IPS-18a (cell line): ENCODE results near the gene ATAD1.
"Not testable (repeated sequence)": the region's sequence is repeated elsewhere in the genome, so short reads cannot be mapped to it uniquely, and the experiment has no call there.

Experiments used
- H3K27ac ChIP-seq: one replicate; pipeline ENCODE4 v1.5.1; 2013; ENCODE audit warnings: low read length
- H3K27me3 ChIP-seq: one replicate; pipeline ENCODE4 v1.6.1; 2013; ENCODE audit warnings: mild to moderate bottlenecking, low read length; ENCODE audit not compliant: control insufficient read depth, insufficient read depth
- H3K36me3 ChIP-seq: one replicate; pipeline ENCODE4 v1.6.1; 2013; ENCODE audit warnings: low read depth, low read length; ENCODE audit not compliant: control insufficient read depth
- H3K4me1 ChIP-seq: one replicate; pipeline ENCODE4 v1.6.1; 2013; ENCODE audit warnings: low read depth, low read length; ENCODE audit not compliant: control insufficient read depth
- H3K4me3 ChIP-seq: one replicate; pipeline ENCODE4 v1.5.1; 2013; ENCODE audit warnings: low read length
- H3K9ac ChIP-seq: one replicate; pipeline ENCODE4 v1.6.1; 2013; ENCODE audit warnings: mild to moderate bottlenecking, low read length, moderate library complexity
- H3K9me3 ChIP-seq: one replicate; pipeline ENCODE4 v1.6.1; 2013; ENCODE audit warnings: low read depth, low read length; ENCODE audit not compliant: control insufficient read depth

ATAD1 gene

DNA sequence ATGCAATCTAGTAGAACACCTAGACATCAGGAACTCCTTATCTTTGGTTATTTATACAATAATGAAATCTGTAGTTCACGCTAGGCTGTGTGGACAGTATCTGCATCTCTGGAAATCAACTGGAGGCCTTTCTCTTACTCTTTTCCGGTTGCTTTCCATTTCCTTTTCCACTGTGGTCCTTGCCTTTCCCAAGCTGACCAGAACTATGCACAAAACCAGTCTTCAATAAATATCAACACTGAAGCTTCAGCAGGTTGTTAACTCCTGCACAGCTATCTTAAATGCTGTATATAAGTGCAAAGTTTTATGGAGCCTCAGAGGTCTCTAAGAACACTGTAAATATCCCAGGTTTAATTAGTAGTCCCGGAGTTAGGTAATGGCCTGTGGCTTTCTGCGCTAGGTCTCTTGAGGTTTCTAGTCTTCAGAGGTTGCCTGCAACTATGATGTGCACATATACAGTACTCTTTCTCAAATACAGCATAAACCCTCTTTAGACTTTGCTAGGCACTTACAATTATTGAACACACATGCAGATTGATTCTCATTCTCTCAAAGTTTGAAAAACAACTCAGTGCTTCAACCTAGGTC lies 42.9 kb upstream of the ATAD1 start:
- H3K27ac ChIP-seq: no peak overlapping the region
- no peaks in the 10 kb centered on the region for H3K9me3 ChIP-seq
- H3K9ac ChIP-seq: no peak overlapping the region
- peaks cover 9% of the 10 kb centered on the region for H3K27me3 ChIP-seq
- peak overlapping the region; percentile 75 for H3K4me3 ChIP-seq
- no peaks in the 10 kb centered on the region for H3K36me3 ChIP-seq
- peaks cover 8% of the 10 kb centered on the region for H3K4me1 ChIP-seq

DNA sequence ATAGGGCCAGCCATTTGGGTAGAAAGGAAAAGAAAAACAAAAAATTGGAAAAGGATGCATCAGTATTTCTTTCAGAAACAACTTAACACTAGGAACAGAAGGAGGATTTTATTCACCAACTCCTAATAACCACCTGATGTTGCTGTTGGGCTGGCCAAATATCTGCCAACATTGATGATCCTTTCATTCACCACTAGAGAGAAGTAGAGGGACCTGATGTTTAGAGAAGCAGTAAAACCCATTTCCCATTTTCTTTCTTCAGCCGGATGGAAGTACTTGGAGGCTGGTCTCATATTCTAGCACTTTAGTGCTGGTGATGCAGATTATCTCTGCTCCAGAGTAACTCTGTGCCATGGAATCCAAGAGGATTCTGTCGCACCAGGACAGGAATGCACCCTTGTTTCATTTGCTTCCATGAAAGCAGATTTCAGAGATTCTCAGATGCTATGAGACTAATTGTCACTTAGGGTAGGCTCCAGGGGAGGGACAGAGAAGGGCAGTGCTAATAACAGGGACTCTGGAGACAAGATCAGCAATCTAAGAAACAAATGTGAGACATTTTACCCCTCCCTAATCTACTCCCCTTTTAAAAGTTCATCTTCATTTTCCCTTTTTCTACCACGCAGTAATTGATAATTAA lies 42.2 kb upstream of the ATAD1 start:
- Histone ChIP-seq H3K9ac (no peak overlapping the region), H3K4me1 (peaks cover 6% of the 10 kb centered on the region), H3K27ac (no peak overlapping the region), H3K9me3 (no peaks in the 10 kb centered on the region), H3K27me3 (peaks cover 9% of the 10 kb centered on the region), H3K36me3 (no peaks in the 10 kb centered on the region), H3K4me3 (no peak overlapping the region)

DNA sequence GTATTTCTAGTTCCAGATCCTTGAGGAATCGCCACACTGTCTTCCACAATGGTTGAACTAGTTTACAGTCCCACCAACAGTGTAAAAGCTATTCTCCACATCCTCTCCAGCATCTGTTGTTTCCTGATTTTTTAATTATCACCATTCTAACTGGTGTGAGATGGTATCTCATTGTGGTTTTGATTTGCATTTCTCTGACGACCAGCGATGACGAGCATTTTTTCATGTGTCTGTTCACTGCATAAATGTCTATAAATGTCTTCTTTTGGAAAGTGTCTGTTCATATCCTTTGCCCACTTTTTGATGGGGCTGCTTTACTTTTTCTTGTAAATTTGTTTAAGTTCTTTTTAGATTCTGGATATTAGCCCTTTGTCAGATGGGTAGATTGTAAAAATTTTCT lies 37.6 kb upstream of the ATAD1 start:
- not testable (repeated sequence) for H3K36me3 ChIP-seq, H3K4me3 ChIP-seq, H3K27me3 ChIP-seq, H3K4me1 ChIP-seq, H3K9ac ChIP-seq, H3K27ac ChIP-seq, H3K9me3 ChIP-seq

DNA sequence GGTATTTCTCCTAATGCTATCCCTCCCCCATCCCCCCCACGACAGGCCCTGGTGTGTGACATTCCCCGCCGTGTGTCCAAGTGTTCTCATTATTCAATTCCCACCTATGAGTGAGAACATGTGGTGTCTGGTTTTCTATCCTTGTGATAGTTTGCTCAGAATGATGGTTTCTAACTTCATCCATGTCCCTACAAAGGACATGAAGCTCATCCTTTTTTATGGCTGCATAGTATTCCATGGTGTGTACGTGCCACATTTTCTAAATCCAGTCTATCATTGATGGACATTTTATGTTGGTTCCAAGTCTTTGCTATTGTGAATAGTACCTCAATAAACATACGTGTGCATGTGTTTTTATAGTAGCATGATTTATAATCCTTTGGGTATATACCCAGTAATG lies 37.2 kb upstream of the ATAD1 start:
- H3K9me3 ChIP-seq, H3K4me1 ChIP-seq, H3K36me3 ChIP-seq, H3K4me3 ChIP-seq, H3K27me3 ChIP-seq, H3K9ac ChIP-seq, H3K27ac ChIP-seq: not testable (repeated sequence)

DNA sequence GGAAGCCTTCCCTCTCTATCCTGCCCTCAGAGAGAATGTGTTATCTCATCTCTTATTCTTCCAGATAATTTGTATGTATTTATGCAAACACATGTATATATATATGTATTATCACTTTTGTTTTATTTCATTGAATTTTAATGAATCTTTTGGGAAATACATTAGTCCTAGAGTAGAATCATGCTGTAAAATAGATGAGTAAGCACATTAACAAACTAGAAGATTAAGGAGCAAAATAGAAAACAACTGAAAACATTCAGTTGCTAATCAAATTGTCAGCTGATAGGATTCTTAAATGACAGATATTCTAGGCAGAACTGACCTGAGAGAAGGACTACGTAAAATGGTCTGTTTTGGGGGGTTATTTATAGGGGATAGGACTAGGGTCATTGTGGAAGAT lies 34.1 kb upstream of the ATAD1 start:
- Histone ChIP-seq H3K4me3 (no peak overlapping the region), H3K9me3 (no peaks in the 10 kb centered on the region), H3K36me3 (no peaks in the 10 kb centered on the region), H3K27ac (no peak overlapping the region), H3K4me1 (no peaks in the 10 kb centered on the region), H3K9ac (no peak overlapping the region), H3K27me3 (no peaks in the 10 kb centered on the region)

DNA sequence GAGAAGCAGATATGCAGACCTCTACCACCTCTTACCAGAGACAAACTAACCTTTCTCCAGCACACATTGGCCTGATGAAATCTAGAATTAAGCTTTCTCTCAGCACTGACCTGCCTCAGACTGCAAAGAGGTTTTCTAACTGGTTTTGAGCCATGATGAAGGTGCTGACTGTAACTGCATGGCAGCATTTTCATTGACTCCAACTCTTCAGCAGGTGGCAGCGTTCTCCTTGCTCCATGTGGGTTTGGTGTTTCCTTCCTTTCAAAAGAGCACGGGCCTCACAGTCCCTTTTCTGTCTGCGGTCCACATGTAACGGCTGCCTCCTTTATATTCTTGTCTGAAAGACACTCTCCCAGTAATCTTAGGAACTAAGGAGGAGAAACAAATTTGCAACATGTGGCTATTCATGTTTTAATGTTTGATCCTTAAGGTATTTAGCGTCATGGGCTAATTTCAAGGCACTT lies 32.7 kb upstream of the ATAD1 start:
- no peaks in the 10 kb centered on the region for H3K27me3 ChIP-seq
- no peaks in the 10 kb centered on the region for H3K9me3 ChIP-seq
- H3K4me1 ChIP-seq: no peaks in the 10 kb centered on the region
- no peaks in the 10 kb centered on the region for H3K36me3 ChIP-seq
- no peak overlapping the region for H3K9ac ChIP-seq
- no peak overlapping the region for H3K4me3 ChIP-seq
- H3K27ac ChIP-seq: no peak overlapping the region

DNA sequence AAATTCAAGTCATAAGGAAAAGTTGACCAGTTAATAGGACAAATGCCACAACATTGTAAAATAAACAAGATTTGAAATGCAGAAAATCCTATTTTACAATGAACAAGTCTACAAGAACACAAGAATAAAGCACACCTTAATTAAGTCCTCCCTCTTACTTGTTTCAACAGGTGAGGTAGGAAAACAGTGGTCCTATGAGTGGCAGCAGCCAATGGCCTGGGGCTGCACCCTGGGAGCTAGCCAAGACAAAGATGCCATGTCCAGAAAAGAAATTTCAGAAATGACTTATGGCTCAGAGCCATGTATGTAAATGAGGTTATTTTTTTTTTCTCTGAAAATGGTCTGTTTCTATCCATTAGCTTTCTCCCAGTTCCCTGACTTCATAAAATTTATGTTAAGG lies 31.0 kb upstream of the ATAD1 start:
- Histone ChIP-seq H3K27ac (no peak overlapping the region), H3K36me3 (no peaks in the 10 kb centered on the region), H3K4me3 (no peak overlapping the region), H3K4me1 (no peaks in the 10 kb centered on the region), H3K9me3 (no peaks in the 10 kb centered on the region), H3K9ac (no peak overlapping the region), H3K27me3 (no peaks in the 10 kb centered on the region)

DNA sequence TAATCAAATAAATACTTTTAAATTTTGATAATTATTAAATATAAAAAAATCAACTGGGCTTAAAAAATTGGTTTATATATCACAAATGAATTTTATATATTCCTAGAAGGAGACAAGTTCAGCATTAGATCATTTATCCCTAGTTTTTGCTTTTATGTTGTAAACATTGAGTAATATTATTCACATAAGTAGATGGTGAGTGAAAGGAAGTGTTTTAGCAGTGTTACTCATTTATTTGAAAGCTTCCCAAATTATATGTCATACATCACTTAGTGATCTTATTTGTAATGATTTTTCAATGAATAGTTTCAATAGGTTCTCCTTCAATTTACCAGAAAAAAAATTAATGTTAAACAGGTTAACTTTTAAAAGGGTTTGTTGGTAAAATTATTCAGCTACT lies 29.5 kb upstream of the ATAD1 start:
- no peaks in the 10 kb centered on the region for H3K36me3 ChIP-seq
- no peak overlapping the region for H3K4me3 ChIP-seq
- no peaks in the 10 kb centered on the region for H3K4me1 ChIP-seq
- no peak overlapping the region for H3K27ac ChIP-seq
- H3K9me3 ChIP-seq: no peaks in the 10 kb centered on the region
- H3K27me3 ChIP-seq: no peaks in the 10 kb centered on the region
- no peak overlapping the region for H3K9ac ChIP-seq

DNA sequence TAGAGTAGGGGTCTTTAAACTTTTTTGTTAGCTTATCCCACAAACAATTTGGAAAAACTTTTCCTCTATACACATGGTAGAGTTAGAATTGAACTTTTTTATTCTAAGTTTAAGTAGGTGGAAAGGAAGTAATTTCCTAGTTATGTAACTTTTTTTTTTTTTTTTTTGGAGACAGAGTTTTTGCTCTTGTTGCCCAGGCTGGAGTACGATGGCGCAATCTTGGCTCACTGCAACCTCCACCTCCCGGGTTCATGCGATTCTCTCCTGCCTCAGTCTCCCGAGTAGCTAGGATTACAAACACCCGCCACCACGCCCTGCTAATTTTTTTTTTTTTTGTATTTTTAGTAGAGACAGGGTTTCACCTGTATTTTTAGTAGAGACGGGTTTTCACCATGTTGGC lies 28.7 kb upstream of the ATAD1 start:
- not testable (repeated sequence) for H3K4me1 ChIP-seq, H3K9ac ChIP-seq, H3K9me3 ChIP-seq, H3K4me3 ChIP-seq, H3K27ac ChIP-seq, H3K36me3 ChIP-seq, H3K27me3 ChIP-seq

DNA sequence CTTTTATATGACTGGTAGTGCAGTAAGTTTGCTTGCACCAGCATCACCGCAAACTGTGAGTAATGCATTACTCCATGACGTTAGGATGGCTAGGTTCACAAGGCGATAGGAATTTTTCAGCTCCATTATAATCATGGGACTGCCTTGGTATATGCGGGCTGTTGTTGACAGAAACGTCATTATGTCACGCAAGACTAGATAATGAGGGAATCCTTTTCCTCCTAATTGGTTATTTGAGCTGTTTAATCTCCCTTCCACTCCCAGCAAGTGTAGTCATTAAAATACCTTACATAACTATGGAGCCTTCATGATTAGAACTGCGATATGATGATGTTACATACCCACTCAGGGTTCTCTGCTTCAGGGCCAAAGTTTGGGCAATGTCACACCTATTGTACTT lies 28.0 kb upstream of the ATAD1 start:
- Histone ChIP-seq H3K4me3 (no peak overlapping the region), H3K27me3 (no peaks in the 10 kb centered on the region), H3K27ac (no peak overlapping the region), H3K9me3 (no peaks in the 10 kb centered on the region), H3K9ac (no peak overlapping the region), H3K36me3 (no peaks in the 10 kb centered on the region), H3K4me1 (no peaks in the 10 kb centered on the region)

DNA sequence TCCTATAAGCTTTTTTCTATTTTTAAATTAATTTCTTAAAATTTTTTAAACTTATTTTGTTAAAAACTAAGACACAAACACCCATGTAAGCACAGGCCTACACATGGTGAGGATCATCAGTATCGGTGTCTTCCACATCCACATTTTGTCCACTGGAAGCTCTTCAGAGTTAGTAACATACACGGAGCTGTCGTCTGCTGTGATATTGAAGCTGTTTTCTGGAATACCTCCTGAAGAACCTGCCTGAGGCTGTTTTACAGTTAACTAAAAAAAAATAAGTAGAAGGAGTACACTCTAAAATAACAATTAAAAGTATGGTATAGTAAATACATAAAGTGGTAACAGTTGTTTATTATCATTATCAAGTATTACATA lies 27.6 kb upstream of the ATAD1 start:
- no peaks in the 10 kb centered on the region for H3K4me1 ChIP-seq
- H3K4me3 ChIP-seq: no peak overlapping the region
- no peak overlapping the region for H3K9ac ChIP-seq
- H3K9me3 ChIP-seq: no peaks in the 10 kb centered on the region
- no peaks in the 10 kb centered on the region for H3K27me3 ChIP-seq
- no peaks in the 10 kb centered on the region for H3K36me3 ChIP-seq
- H3K27ac ChIP-seq: no peak overlapping the region

DNA sequence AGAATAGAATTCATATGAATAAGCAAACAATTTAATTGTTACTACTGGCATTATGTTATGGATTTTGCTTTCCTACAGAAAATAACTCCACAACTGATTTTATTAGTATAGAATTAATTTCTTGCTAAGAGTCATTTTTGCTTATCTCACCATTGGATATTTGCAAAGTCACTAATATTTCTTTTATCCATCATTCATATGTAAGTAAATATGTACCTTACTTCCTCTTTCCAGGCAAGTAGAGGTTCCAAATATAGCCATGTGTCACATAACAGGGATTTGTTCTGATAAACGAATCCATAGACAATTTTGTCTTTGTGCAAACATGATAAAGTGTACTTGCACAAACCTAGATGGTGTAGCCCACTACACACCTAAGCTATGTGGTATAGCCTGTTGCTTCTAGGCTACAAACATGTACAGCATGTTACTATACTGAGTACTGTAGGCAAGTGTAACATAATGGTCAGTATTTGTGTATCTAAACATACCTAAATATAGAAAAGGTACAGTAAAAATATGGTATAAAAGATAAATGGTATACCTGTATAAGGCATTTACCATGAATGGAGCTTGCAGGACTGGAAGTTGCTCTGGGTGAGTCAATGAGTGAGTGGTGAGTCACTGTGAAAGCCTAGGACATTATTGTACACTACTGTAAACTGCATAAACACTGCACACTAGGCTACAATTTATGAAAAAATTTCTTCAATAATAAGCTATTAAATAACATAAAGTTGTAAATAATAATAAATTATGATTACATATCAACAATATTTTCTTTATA lies 27.0 kb upstream of the ATAD1 start:
- Histone ChIP-seq H3K27ac (no peak overlapping the region), H3K9ac (no peak overlapping the region), H3K27me3 (no peaks in the 10 kb centered on the region), H3K36me3 (no peaks in the 10 kb centered on the region), H3K4me3 (no peak overlapping the region), H3K9me3 (no peaks in the 10 kb centered on the region), H3K4me1 (no peaks in the 10 kb centered on the region)
